Epithelial cell of proximal tubule (primary cell): ENCODE data around the gene MAPKAP1. TPM values are rescaled to one million over a fixed set of nuclear protein-coding genes. Genes with fewer than 3 reads are reported as not detected.

Source experiments
- DNase-seq: peaks from one replicate; pipeline ENCODE4 v3.0.0-alpha.2; 2011; ENCODE audit warnings: low read depth
- H3K4me3 ChIP-seq: 2 replicates; pipeline ENCODE4 v1.5.1; 2011; ENCODE audit warnings: low read depth, mild to moderate bottlenecking, low read length
- total RNA-seq: library from RNA; depleted of rRNA; stranded (reverse); fragments of >200 nt; gene quantifications from 2 replicates; pipeline ENCODE4 v1.2.3, GENCODE V29; 2015
- TF ChIP-seq, protein P1 (sequence below): conservative IDR thresholded peaks from 2 replicates; pipeline ENCODE4 v1.5.1; 2012; ENCODE audit warnings: low read depth, mild to moderate bottlenecking, low read length

The MAPKAP1 gene
- total RNA-seq, 1 donor from 2014 or later, result 100 TPM

- TF ChIP-seq, protein P1, sequence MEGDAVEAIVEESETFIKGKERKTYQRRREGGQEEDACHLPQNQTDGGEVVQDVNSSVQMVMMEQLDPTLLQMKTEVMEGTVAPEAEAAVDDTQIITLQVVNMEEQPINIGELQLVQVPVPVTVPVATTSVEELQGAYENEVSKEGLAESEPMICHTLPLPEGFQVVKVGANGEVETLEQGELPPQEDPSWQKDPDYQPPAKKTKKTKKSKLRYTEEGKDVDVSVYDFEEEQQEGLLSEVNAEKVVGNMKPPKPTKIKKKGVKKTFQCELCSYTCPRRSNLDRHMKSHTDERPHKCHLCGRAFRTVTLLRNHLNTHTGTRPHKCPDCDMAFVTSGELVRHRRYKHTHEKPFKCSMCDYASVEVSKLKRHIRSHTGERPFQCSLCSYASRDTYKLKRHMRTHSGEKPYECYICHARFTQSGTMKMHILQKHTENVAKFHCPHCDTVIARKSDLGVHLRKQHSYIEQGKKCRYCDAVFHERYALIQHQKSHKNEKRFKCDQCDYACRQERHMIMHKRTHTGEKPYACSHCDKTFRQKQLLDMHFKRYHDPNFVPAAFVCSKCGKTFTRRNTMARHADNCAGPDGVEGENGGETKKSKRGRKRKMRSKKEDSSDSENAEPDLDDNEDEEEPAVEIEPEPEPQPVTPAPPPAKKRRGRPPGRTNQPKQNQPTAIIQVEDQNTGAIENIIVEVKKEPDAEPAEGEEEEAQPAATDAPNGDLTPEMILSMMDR, result no peak
- H3K4me3 ChIP-seq, result no peak overlapping the region
- DNase-seq, result no peak
Measured at GRCh38 chr9:125440411-125440810, 266.6 kb downstream of the MAPKAP1 start.

DNA sequence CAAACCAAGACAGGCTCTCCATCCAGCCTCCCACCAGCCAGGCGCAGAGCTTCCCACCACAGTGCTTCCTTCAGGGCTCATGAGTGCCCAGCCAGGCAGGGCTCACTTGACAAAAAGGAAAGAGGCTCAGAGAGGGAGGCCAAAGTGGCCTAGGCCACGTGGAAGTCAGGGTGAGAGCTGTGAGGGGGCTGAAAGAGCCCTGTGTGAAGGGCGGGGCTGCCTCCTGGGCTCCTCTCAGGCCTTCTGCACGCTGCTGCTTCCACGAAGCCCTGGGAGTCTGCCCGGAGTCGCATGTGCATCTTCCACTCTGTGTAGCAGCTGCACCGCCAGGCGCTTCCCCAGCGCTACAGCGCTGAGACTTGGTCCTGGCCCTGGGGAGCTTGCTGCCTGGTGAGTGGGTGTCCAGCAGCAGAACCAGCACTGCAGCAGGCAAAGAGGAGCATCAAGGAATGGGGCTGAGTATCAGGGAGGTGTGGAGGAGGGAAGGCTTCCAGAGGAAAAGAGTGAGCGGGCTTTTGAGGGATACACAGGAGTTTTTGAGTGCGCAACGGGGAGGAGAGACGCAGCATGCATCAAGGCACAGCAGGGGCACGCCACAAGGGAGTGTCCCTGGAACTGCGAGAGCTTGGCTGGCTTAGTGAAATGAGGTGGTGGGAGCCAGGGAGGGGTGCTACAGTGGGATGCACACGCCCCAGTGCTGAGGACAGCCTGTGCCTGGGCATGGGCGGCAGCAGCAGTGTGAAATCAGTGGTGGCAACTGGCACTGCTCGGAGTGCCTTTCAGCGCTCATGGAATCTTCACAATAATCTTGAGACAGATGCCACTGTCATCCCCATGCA is 267.4 kb downstream of the MAPKAP1 start:
- no peak for DNase-seq
- H3K4me3 ChIP-seq, result no peak overlapping the region
- TF ChIP-seq, protein P1, result no peak

- TF ChIP-seq, protein P1, result no peak
- DNase-seq, result no peak
- H3K4me3 ChIP-seq, result no peak overlapping the region
Measured at GRCh38 chr9:125438506-125439433, 268.2 kb downstream of the MAPKAP1 start.

- H3K4me3 ChIP-seq, result no peak overlapping the region
- no peak for DNase-seq
Measured at GRCh38 chr9:125437771-125438221, 269.2 kb downstream of the MAPKAP1 start.

GRCh38 chr9:125436613-125437443 is 270.2 kb downstream of the MAPKAP1 start:
- TF ChIP-seq, protein P1, result no peak
- H3K4me3 ChIP-seq, result no peak overlapping the region
- no peak for DNase-seq

More at GRCh38 chr9:125437771-125438221, 269.2 kb downstream of the MAPKAP1 start:
- TF ChIP-seq, protein P1, result no peak

DNA sequence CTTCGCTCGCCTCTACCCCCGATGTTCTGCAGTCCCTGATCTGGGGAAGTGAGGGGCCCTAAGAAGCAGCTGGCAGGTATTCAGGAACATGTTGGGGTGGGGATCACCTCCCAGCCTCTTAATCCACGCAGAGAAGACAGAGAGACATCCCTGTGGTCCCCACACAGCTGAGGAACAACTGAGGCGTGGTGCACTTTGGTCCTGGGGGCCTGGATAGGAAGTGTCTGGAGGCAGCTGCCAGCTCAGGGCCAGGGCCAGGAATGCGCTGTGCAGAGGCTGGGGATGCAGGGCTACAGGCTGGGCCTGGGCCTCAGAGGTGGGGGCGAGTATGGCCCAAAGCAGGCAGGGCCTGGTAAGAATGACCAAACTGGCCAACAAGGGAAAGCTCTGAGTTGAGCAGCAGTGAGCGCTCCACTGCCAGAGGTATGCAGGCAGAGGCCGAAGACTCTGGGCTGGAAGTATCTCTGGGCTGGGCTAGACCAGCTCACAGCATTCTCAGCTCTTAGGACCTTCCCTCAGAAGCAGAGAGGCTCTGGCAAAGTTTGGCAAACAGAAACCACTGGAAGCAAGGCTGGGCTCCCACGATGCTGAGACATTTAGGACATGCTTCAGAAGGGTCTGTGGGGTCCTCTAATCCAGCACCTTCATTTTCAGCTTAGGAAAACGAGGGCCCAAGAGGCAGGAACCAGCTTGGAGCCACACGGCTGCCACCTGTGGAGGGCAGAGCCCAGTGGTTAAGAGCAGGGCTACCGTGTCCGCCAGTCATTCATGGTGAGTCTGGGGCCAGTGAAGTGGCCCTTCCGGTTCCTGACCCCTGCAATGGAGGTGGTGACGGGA is 271.0 kb downstream of the MAPKAP1 start:
- no peak overlapping the region for H3K4me3 ChIP-seq
- no peak for DNase-seq
- TF ChIP-seq, protein P1, result no peak
